Nephron progenitor cell (in vitro differentiated cells): ENCODE data around the gene EXO1.

Experiments used
- DNase-seq: peaks from one replicate; pipeline ENCODE4 v3.0.0; 2021
- H3K27ac Mint-ChIP-seq: 2 replicates; pipeline ENCODE4 v1.8.0; 2021; ENCODE audit warnings: mild to moderate bottlenecking, moderate library complexity, mixed read lengths
- H3K27me3 Mint-ChIP-seq: 2 replicates; pipeline ENCODE4 v1.8.0; 2021; ENCODE audit warnings: mild to moderate bottlenecking, low read depth, mixed read lengths; ENCODE audit not compliant: poor library complexity
- H3K36me3 Mint-ChIP-seq: 2 replicates; pipeline ENCODE4 v1.8.0; 2021; ENCODE audit warnings: low read depth, mixed read lengths
- H3K4me1 Mint-ChIP-seq: 2 replicates; pipeline ENCODE4 v1.8.0; 2021; ENCODE audit warnings: mixed read lengths
- H3K4me3 Mint-ChIP-seq: 2 replicates; pipeline ENCODE4 v1.8.0; 2021; ENCODE audit warnings: mild to moderate bottlenecking, moderate library complexity, mixed read lengths
- H3K9me3 Mint-ChIP-seq: 2 replicates; pipeline ENCODE4 v1.8.0; 2021; ENCODE audit warnings: mild to moderate bottlenecking, moderate library complexity, mixed read lengths
- CTCF ChIP-seq: fragments of 200-600 bp; sonication (generic); IDR thresholded peaks from 2 replicates; pipeline ENCODE4 v1.5.0; 2021; ENCODE audit warnings: antibody characterized with exemption

The EXO1 gene

DNA sequence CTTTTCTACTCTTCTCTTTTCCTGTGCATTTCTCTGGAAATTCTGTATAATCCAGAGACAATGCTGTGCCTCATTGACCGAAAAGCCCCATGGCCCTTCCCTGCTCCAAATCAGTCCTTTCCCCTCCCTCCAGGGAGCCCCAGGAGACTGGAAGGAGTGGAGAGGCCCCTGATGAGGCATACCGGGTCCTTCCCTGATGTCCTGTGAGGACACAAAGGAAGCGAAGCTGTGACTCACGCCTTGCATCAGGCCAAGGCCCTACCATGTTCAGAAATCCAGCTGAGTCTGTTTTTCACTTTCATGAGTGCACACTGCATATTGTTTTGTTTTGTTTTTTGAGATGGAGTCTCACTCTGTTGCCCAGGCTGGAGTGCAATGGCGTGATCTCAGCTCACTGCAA is 70.9 kb downstream of the EXO1 start:
- TF ChIP-seq CTCF, result no peak
- no peaks in the 10 kb centered on the region for H3K36me3 Mint-ChIP-seq
- no peak for DNase-seq
- peaks cover 36% of the 10 kb centered on the region for H3K4me1 Mint-ChIP-seq
- H3K9me3 Mint-ChIP-seq, result no peaks in the 10 kb centered on the region
- peaks cover 4% of the 10 kb centered on the region for H3K27me3 Mint-ChIP-seq
- H3K27ac Mint-ChIP-seq, result peak overlapping the region; percentile 99
- no peak overlapping the region for H3K4me3 Mint-ChIP-seq

DNA sequence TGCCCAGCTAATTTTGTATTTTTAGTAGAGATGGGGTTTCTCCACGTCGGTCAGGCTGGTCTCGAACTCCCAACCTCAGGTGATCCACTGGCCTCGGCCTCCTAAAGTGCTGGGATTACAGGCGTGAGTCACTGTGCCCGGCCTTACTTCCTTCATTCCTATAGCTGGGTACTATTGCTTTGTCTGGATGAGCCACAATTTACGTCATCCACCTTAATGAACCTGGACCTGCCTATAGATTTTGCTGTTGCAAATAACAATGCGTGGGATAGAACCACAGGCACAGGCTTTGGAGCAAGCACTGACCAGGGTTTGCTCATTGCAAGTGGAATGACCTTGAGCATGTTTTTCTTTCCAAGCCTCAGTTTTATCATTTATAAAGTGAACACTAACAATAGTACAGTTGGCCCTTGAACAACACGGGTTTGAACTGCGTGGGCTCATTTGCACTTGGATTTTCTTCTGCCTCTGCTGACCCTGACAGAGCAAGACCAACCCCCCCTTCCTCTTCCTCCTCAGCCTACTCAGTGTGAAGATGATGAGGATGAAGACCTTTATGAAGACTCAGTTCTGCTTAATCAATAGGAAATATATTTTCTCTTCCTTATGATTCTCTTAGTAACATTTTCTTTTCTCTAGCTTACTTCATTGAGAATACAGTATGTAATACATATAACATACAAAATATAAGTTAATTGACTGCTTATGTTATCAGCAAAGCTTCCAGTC is 76.2 kb downstream of the EXO1 start:
- DNase-seq, result no peak
- no peaks in the 10 kb centered on the region for H3K36me3 Mint-ChIP-seq
- peaks cover 4% of the 10 kb centered on the region for H3K27me3 Mint-ChIP-seq
- H3K4me3 Mint-ChIP-seq, result no peak overlapping the region
- no peak overlapping the region for H3K27ac Mint-ChIP-seq
- TF ChIP-seq CTCF, result no peak
- peaks cover 25% of the 10 kb centered on the region for H3K4me1 Mint-ChIP-seq
- H3K9me3 Mint-ChIP-seq, result no peaks in the 10 kb centered on the region

- no peak overlapping the region for H3K4me3 Mint-ChIP-seq
- no peaks in the 10 kb centered on the region for H3K27me3 Mint-ChIP-seq
- no peak for DNase-seq
- H3K4me1 Mint-ChIP-seq, result peaks cover 19% of the 10 kb centered on the region
- no peaks in the 10 kb centered on the region for H3K9me3 Mint-ChIP-seq
- TF ChIP-seq CTCF, result no peak
- no peaks in the 10 kb centered on the region for H3K36me3 Mint-ChIP-seq
- H3K27ac Mint-ChIP-seq, result no peak overlapping the region
Measured at GRCh38 chr1:241926141-241926540, 78.1 kb downstream of the EXO1 start.

DNA sequence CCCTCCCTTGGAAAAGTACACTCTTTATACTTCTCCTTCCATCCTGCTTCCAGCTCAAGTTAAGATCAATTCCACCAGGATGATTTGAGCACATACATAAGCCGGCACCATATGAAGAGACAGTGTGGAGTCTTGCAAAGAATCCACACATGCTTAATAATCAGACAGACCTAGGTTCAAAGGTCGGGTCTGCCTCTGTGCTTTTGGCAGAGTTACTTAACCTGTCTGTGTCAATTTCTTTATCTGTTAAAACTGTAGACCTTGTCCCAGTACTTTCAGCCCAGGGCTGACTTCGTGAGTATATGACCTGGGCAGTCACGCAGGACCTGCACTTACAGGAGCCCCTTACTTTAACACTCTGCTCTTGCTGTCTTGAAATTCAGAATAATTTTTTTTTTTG is 79.3 kb downstream of the EXO1 start:
- H3K27ac Mint-ChIP-seq, result no peak overlapping the region

GRCh38 chr1:241932845-241933244 is 84.8 kb downstream of the EXO1 start:
- TF ChIP-seq CTCF, result no peak
- no peaks in the 10 kb centered on the region for H3K27me3 Mint-ChIP-seq

More for the DNA sequence above, 79.3 kb downstream of the EXO1 start:
- H3K4me1 Mint-ChIP-seq, result peaks cover 10% of the 10 kb centered on the region
- no peak overlapping the region for H3K4me3 Mint-ChIP-seq
- no peaks in the 10 kb centered on the region for H3K27me3 Mint-ChIP-seq
- no peak for DNase-seq
- H3K9me3 Mint-ChIP-seq, result no peaks in the 10 kb centered on the region
- TF ChIP-seq CTCF, result no peak
- H3K36me3 Mint-ChIP-seq, result no peaks in the 10 kb centered on the region

GRCh38 chr1:241934201-241934848 is 86.3 kb downstream of the EXO1 start:
- Mint-ChIP-seq H3K27me3 (no peaks in the 10 kb centered on the region), H3K4me1 (peaks cover 17% of the 10 kb centered on the region), H3K27ac (peak overlapping the region; percentile 47), H3K9me3 (peaks cover 14% of the 10 kb centered on the region), H3K4me3 (no peak overlapping the region), H3K36me3 (no peaks in the 10 kb centered on the region)
- peak; percentile 60 for DNase-seq
- no peak for TF ChIP-seq CTCF

More at GRCh38 chr1:241932845-241933244, 84.8 kb downstream of the EXO1 start:
- no peak overlapping the region for H3K4me3 Mint-ChIP-seq
- peaks cover 17% of the 10 kb centered on the region for H3K4me1 Mint-ChIP-seq
- H3K27ac Mint-ChIP-seq, result no peak overlapping the region
- DNase-seq, result no peak
- H3K9me3 Mint-ChIP-seq, result no peaks in the 10 kb centered on the region
- H3K36me3 Mint-ChIP-seq, result no peaks in the 10 kb centered on the region
